ENCODE results near the gene TMBIM4.
A peak's percentile ranks its signal among the peaks of the same experiment; 100 is the strongest.
"Not testable (repeated sequence)": the region's sequence is repeated elsewhere in the genome, so short reads cannot be mapped to it uniquely, and the experiment has no call there.

The TMBIM4 gene

GRCh38 chr12:66190519-66191370 is 20.9 kb upstream of the TMBIM4 start:
- Mint-ChIP-seq H3K36me3 (no peaks in the 10 kb centered on the region), H3K9me3 (no peaks in the 10 kb centered on the region), H3K4me1 (peaks cover 12% of the 10 kb centered on the region), H3K27ac (no peak overlapping the region), H3K4me3 (no peak overlapping the region)
- ATAC-seq (no peak), DNase-seq (ENCODE audit: low spot score in 2 of 2) (no peak)

- Mint-ChIP-seq H3K4me1 (peaks cover 5% of the 10 kb centered on the region), H3K36me3 (no peaks in the 10 kb centered on the region), H3K4me3 (peak overlapping the region; percentile 72), H3K27ac (no peak overlapping the region), H3K9me3 (no peaks in the 10 kb centered on the region)
- no peak for ATAC-seq
- no peak for DNase-seq (ENCODE audit: low spot score in 2 of 2)
Measured at GRCh38 chr12:66189889-66190288, 20.1 kb upstream of the TMBIM4 start.

- Mint-ChIP-seq H3K4me3 (peak overlapping the region; percentile 72), H3K9me3 (peaks cover 4% of the 10 kb centered on the region), H3K27ac (no peak overlapping the region), H3K36me3 (no peaks in the 10 kb centered on the region), H3K4me1 (peaks cover 5% of the 10 kb centered on the region)
- ATAC-seq (no peak), DNase-seq (ENCODE audit: low spot score in 2 of 2) (no peak)
Measured at GRCh38 chr12:66189486-66189843, 19.7 kb upstream of the TMBIM4 start.

GRCh38 chr12:66188584-66189485 is 19.0 kb upstream of the TMBIM4 start, which contains the start of gene IRAK3:
IRAK3 (plus strand) TSS chr12:66189214; CDS start chr12:66189300, 86 bp downstream.
- ATAC-seq = peak; percentile 84
- H3K27ac Mint-ChIP-seq = no peak within 1 kb of the TSS

GRCh38 chr12:66187821-66188220 is 18.0 kb upstream of the TMBIM4 start:
- Mint-ChIP-seq H3K4me1 (peaks cover 5% of the 10 kb centered on the region), H3K27ac (no peak overlapping the region), H3K4me3 (peak overlapping the region; percentile 72), H3K9me3 (peaks cover 6% of the 10 kb centered on the region), H3K36me3 (no peaks in the 10 kb centered on the region)
- no peak for DNase-seq (ENCODE audit: low spot score in 2 of 2)
- no peak for ATAC-seq

More at GRCh38 chr12:66188584-66189485, 19.0 kb upstream of the TMBIM4 start, which contains the start of gene IRAK3:
- peaks cover 5% of the 10 kb centered on the region for H3K4me1 Mint-ChIP-seq
- DNase-seq (ENCODE audit: low spot score in 2 of 2) = peak in 1 of 2 donors; percentile 52
- H3K36me3 Mint-ChIP-seq = no peaks in the 10 kb centered on the region
- H3K9me3 Mint-ChIP-seq = peaks cover 6% of the 10 kb centered on the region
- H3K4me3 Mint-ChIP-seq = peak within 1 kb of the TSS; percentile 72

GRCh38 chr12:66187036-66187435 is 17.2 kb upstream of the TMBIM4 start:
- no peak overlapping the region for H3K27ac Mint-ChIP-seq
- DNase-seq (ENCODE audit: low spot score in 2 of 2) (no peak), ATAC-seq (no peak)

GRCh38 chr12:66184822-66185221 is 15.0 kb upstream of the TMBIM4 start:
- not testable (repeated sequence) for H3K27ac Mint-ChIP-seq; H3K36me3 Mint-ChIP-seq; H3K4me3 Mint-ChIP-seq; H3K9me3 Mint-ChIP-seq; DNase-seq (ENCODE audit: low spot score in 2 of 2); H3K4me1 Mint-ChIP-seq; ATAC-seq

More at GRCh38 chr12:66187036-66187435, 17.2 kb upstream of the TMBIM4 start:
- Mint-ChIP-seq H3K4me1 (peaks cover 5% of the 10 kb centered on the region), H3K9me3 (peaks cover 6% of the 10 kb centered on the region), H3K36me3 (no peaks in the 10 kb centered on the region), H3K4me3 (no peak overlapping the region)

GRCh38 chr12:66182956-66183355 is 13.2 kb upstream of the TMBIM4 start:
- peaks cover 6% of the 10 kb centered on the region for H3K9me3 Mint-ChIP-seq
- no peaks in the 10 kb centered on the region for H3K36me3 Mint-ChIP-seq
- no peak overlapping the region for H3K27ac Mint-ChIP-seq
- DNase-seq (ENCODE audit: low spot score in 2 of 2) (no peak), ATAC-seq (no peak)
- no peak overlapping the region for H3K4me3 Mint-ChIP-seq
- H3K4me1 Mint-ChIP-seq = no peaks in the 10 kb centered on the region

- no peak for ATAC-seq
Measured at GRCh38 chr12:66176105-66176900, 6.5 kb upstream of the TMBIM4 start.

GRCh38 chr12:66174391-66175325 is 4.9 kb upstream of the TMBIM4 start:
- H3K4me1 Mint-ChIP-seq; H3K27ac Mint-ChIP-seq; H3K36me3 Mint-ChIP-seq; ATAC-seq; H3K4me3 Mint-ChIP-seq; H3K9me3 Mint-ChIP-seq; DNase-seq (ENCODE audit: low spot score in 2 of 2): not testable (repeated sequence)

More at GRCh38 chr12:66176105-66176900, 6.5 kb upstream of the TMBIM4 start:
- Mint-ChIP-seq H3K27ac (no peak overlapping the region), H3K4me1 (no peaks in the 10 kb centered on the region), H3K36me3 (no peaks in the 10 kb centered on the region), H3K4me3 (no peak overlapping the region), H3K9me3 (no peaks in the 10 kb centered on the region)
- no peak for DNase-seq (ENCODE audit: low spot score in 2 of 2)

GRCh38 chr12:66170606-66171005 is 810 bp upstream of the TMBIM4 start:
- ATAC-seq (no peak), DNase-seq (ENCODE audit: low spot score in 2 of 2) (no peak)
- peaks cover 3% of the 10 kb centered on the region for H3K9me3 Mint-ChIP-seq
- peak overlapping the region; percentile 95 for H3K4me3 Mint-ChIP-seq
- peaks cover 33% of the 10 kb centered on the region for H3K36me3 Mint-ChIP-seq
- peaks cover 36% of the 10 kb centered on the region for H3K4me1 Mint-ChIP-seq
- peak overlapping the region; percentile 99 for H3K27ac Mint-ChIP-seq

GRCh38 chr12:66168410-66168809 is 1.4 kb downstream of the TMBIM4 start:
- Mint-ChIP-seq H3K9me3 (peaks cover 12% of the 10 kb centered on the region), H3K36me3 (peaks cover 46% of the 10 kb centered on the region), H3K4me1 (peaks cover 58% of the 10 kb centered on the region), H3K27ac (peak overlapping the region; percentile 99), H3K4me3 (peak overlapping the region; percentile 95)
- DNase-seq (ENCODE audit: low spot score in 2 of 2) (no peak), ATAC-seq (no peak)

GRCh38 chr12:66166561-66166960 is 3.2 kb downstream of the TMBIM4 start:
- H3K4me3 Mint-ChIP-seq = no peak overlapping the region
- ATAC-seq (no peak), DNase-seq (ENCODE audit: low spot score in 2 of 2) (no peak)
- H3K36me3 Mint-ChIP-seq = peaks cover 53% of the 10 kb centered on the region
- peaks cover 75% of the 10 kb centered on the region for H3K4me1 Mint-ChIP-seq
- H3K27ac Mint-ChIP-seq = peak overlapping the region; percentile 15
- H3K9me3 Mint-ChIP-seq = peaks cover 12% of the 10 kb centered on the region

- DNase-seq (ENCODE audit: low spot score in 2 of 2) (no peak), ATAC-seq (no peak)
- H3K4me3 Mint-ChIP-seq = no peak overlapping the region
- no peak overlapping the region for H3K27ac Mint-ChIP-seq
- peaks cover 67% of the 10 kb centered on the region for H3K4me1 Mint-ChIP-seq
- H3K9me3 Mint-ChIP-seq = peaks cover 12% of the 10 kb centered on the region
- peaks cover 60% of the 10 kb centered on the region for H3K36me3 Mint-ChIP-seq
Measured at GRCh38 chr12:66165141-66165540, 4.7 kb downstream of the TMBIM4 start.
